ENCODE data around the gene HIPK2. TPM values are rescaled to one million over a fixed set of nuclear protein-coding genes. Genes with fewer than 3 reads are reported as not detected.

Gene HIPK2
- total RNA-seq, 1 donor = 12.7 TPM

GRCh38 chr7:139540203-139540602, 237.6 kb downstream of the HIPK2 start:
- Histone ChIP-seq H3K79me2 (ENCODE audit: insufficient read depth, low read length) (no peaks in the 10 kb centered on the region), H3K27ac (ENCODE audit: low read depth, low read length) (no peak overlapping the region), H3K4me3 (ENCODE audit: insufficient read depth, low read length) (no peak overlapping the region), H3K4me1 (ENCODE audit: insufficient read depth, low read length) (no peaks in the 10 kb centered on the region), H2AFZ (ENCODE audit: low read length) (no peak overlapping the region), H4K20me1 (ENCODE audit: insufficient read depth, low read length) (no peaks in the 10 kb centered on the region), H3K27me3 (ENCODE audit: insufficient read depth, low read length) (peaks cover 22% of the 10 kb centered on the region), H3K36me3 (ENCODE audit: insufficient read depth, low read length) (no peaks in the 10 kb centered on the region), H3K4me2 (ENCODE audit: insufficient read depth, low read length) (no peak overlapping the region), H3K9me3 (ENCODE audit: low read depth, low read length) (no peaks in the 10 kb centered on the region)
- DNase-seq (ENCODE audit: insufficient read length, low spot score, missing footprints) = no peak
- no peak for TF ChIP-seq CTCF (IDR thresholded peaks at IDR 0.05; ENCODE audit: extremely low read depth, low read depth, low read length)

- DNase-seq (ENCODE audit: insufficient read length, low spot score, missing footprints) = peak; percentile 41
- Histone ChIP-seq H3K27ac (ENCODE audit: low read depth, low read length) (no peak overlapping the region), H3K4me2 (ENCODE audit: insufficient read depth, low read length) (no peak overlapping the region), H3K36me3 (ENCODE audit: insufficient read depth, low read length) (no peaks in the 10 kb centered on the region), H3K4me3 (ENCODE audit: insufficient read depth, low read length) (no peak overlapping the region), H3K27me3 (ENCODE audit: insufficient read depth, low read length) (peaks cover 29% of the 10 kb centered on the region), H3K4me1 (ENCODE audit: insufficient read depth, low read length) (no peaks in the 10 kb centered on the region), H2AFZ (ENCODE audit: low read length) (no peak overlapping the region), H3K79me2 (ENCODE audit: insufficient read depth, low read length) (no peaks in the 10 kb centered on the region), H4K20me1 (ENCODE audit: insufficient read depth, low read length) (no peaks in the 10 kb centered on the region), H3K9me3 (ENCODE audit: low read depth, low read length) (no peaks in the 10 kb centered on the region)
- no peak for TF ChIP-seq CTCF (IDR thresholded peaks at IDR 0.05; ENCODE audit: extremely low read depth, low read depth, low read length)
These were observed 238.7 kb downstream of the HIPK2 start for GRCh38 chr7:139538881-139539635.

GRCh38 chr7:139536152-139536551, 241.6 kb downstream of the HIPK2 start:
- Histone ChIP-seq H3K36me3 (ENCODE audit: insufficient read depth, low read length) (no peaks in the 10 kb centered on the region), H3K4me2 (ENCODE audit: insufficient read depth, low read length) (no peak overlapping the region), H3K4me1 (ENCODE audit: insufficient read depth, low read length) (no peaks in the 10 kb centered on the region), H3K4me3 (ENCODE audit: insufficient read depth, low read length) (no peak overlapping the region), H3K27ac (ENCODE audit: low read depth, low read length) (no peak overlapping the region), H2AFZ (ENCODE audit: low read length) (no peak overlapping the region), H3K9me3 (ENCODE audit: low read depth, low read length) (no peaks in the 10 kb centered on the region), H3K27me3 (ENCODE audit: insufficient read depth, low read length) (peaks cover 42% of the 10 kb centered on the region), H3K79me2 (ENCODE audit: insufficient read depth, low read length) (no peaks in the 10 kb centered on the region), H4K20me1 (ENCODE audit: insufficient read depth, low read length) (no peaks in the 10 kb centered on the region)
- DNase-seq (ENCODE audit: insufficient read length, low spot score, missing footprints) = no peak
- TF ChIP-seq CTCF (IDR thresholded peaks at IDR 0.05; ENCODE audit: extremely low read depth, low read depth, low read length) = no peak

- Histone ChIP-seq H3K79me2 (ENCODE audit: insufficient read depth, low read length) (no peaks in the 10 kb centered on the region), H3K9me3 (ENCODE audit: low read depth, low read length) (no peaks in the 10 kb centered on the region), H3K4me3 (ENCODE audit: insufficient read depth, low read length) (no peak overlapping the region), H3K27ac (ENCODE audit: low read depth, low read length) (no peak overlapping the region), H2AFZ (ENCODE audit: low read length) (no peak overlapping the region), H3K27me3 (ENCODE audit: insufficient read depth, low read length) (peaks cover 35% of the 10 kb centered on the region), H4K20me1 (ENCODE audit: insufficient read depth, low read length) (no peaks in the 10 kb centered on the region), H3K4me1 (ENCODE audit: insufficient read depth, low read length) (no peaks in the 10 kb centered on the region), H3K36me3 (ENCODE audit: insufficient read depth, low read length) (no peaks in the 10 kb centered on the region), H3K4me2 (ENCODE audit: insufficient read depth, low read length) (no peak overlapping the region)
- no peak for DNase-seq (ENCODE audit: insufficient read length, low spot score, missing footprints)
- no peak for TF ChIP-seq CTCF (IDR thresholded peaks at IDR 0.05; ENCODE audit: extremely low read depth, low read depth, low read length)
These were observed 242.7 kb downstream of the HIPK2 start for GRCh38 chr7:139534966-139535651.
